Endothelial cell of umbilical vein (primary cell): ENCODE measurements around the gene ADIPOR2. TPM values are rescaled to one million over a fixed set of nuclear protein-coding genes. Genes with fewer than 3 reads are reported as not detected.

ENCODE experiments used
- BruUV-seq: library from RNA; stranded (reverse); fragments of 400-500 nt; replicated peaks from 2 replicates; lab custom pipeline; 2021; lab: Mats Ljungman, UMichigan
- CTCF ChIA-PET: fragments of 300-600, 350-600 bp; sonication (Branson Sonifier 250); formaldehyde crosslinking; loops from one replicate; lab custom pipeline; 2021; ENCODE audit warnings: antibody characterized with exemption, inconsistent platforms; lab: Charles Lee
- POLR2A ChIA-PET: fragments of 300-600, 350-600 bp; sonication (Branson Sonifier 250); formaldehyde crosslinking; loops from one replicate; lab custom pipeline; 2021; ENCODE audit warnings: antibody characterized with exemption, inconsistent platforms; lab: Charles Lee
- DNase-seq: peaks from one replicate; pipeline ENCODE4 v3.0.0-alpha.2; 2011; ENCODE audit warnings: low read depth, low spot score
- FAIRE-seq: peaks from 2 replicates; lab custom pipeline; 2011; peaks lifted over from hg19 to GRCh38; lab: Jason Lieb, UNC
- H2AFZ ChIP-seq: 2 replicates; pipeline ENCODE4 v1.6.0; 2012; ENCODE audit warnings: low read depth, low read length, control low read depth, inconsistent platforms
- H3K27ac ChIP-seq: 2 replicates; pipeline ENCODE4 v1.5.1; 2011; ENCODE audit warnings: low read depth, mild to moderate bottlenecking, control low read depth, low read length, moderate library complexity; ENCODE audit not compliant: insufficient read depth
- H3K27me3 ChIP-seq, 2 experiments: 2 replicates each; pipeline versions ENCODE4 v1.6.0 to v1.6.1; 2011; ENCODE audit warnings: low read length in 2 of 2, mixed read lengths in 1 of 2; ENCODE audit not compliant: control insufficient read depth in 2 of 2, insufficient read depth in 2 of 2
- H3K36me3 ChIP-seq, 2 experiments: 2 replicates in 1 of 2; 3 replicates in 1 of 2; pipeline ENCODE4 v1.5.1; 2011; ENCODE audit warnings: low read length in 2 of 2, mild to moderate bottlenecking in 1 of 2, moderate library complexity in 1 of 2; ENCODE audit not compliant: control insufficient read depth in 2 of 2, insufficient read depth in 2 of 2; ENCODE audit errors: extremely low read depth in 1 of 2
- H3K4me1 ChIP-seq: 3 replicates; pipeline ENCODE4 v1.5.1; 2011; ENCODE audit warnings: mild to moderate bottlenecking, low read length; ENCODE audit not compliant: control insufficient read depth, insufficient read depth; ENCODE audit errors: extremely low read depth
- H3K4me2 ChIP-seq: 2 replicates; pipeline ENCODE4 v1.6.1; 2011; ENCODE audit warnings: low read length, control low read depth, mixed read lengths; ENCODE audit not compliant: insufficient read depth
- H3K4me3 ChIP-seq, 3 experiments: fragments of 200-600 bp in 1 of 3; sonication (generic), shearing (Covaris generic) in 1 of 3; replicated peaks in 1 of 3; 2 replicates each; pipeline ENCODE4 v1.5.1; 2011 to 2016; ENCODE audit warnings: control low read depth in 3 of 3, low read length in 3 of 3, mild to moderate bottlenecking in 2 of 3, inconsistent platforms in 1 of 3, low read depth in 1 of 3, moderate library complexity in 1 of 3; ENCODE audit not compliant: insufficient read depth in 1 of 3
- H3K79me2 ChIP-seq: 2 replicates; pipeline ENCODE4 v1.6.0; 2012; ENCODE audit warnings: low read length, inconsistent platforms; ENCODE audit not compliant: control insufficient read depth, insufficient read depth
- H3K9ac ChIP-seq: replicated peaks from 2 replicates; pipeline ENCODE3; 2011; ENCODE audit warnings: low read length, control low read depth; ENCODE audit not compliant: insufficient read depth; ENCODE audit errors: extremely low read depth
- H3K9me1 ChIP-seq: replicated peaks from 3 replicates; pipeline ENCODE4 v1.6.0; 2011; ENCODE audit warnings: mild to moderate bottlenecking, low read length; ENCODE audit not compliant: control insufficient read depth, insufficient read depth; ENCODE audit errors: extremely low read depth
- H3K9me3 ChIP-seq: replicated peaks from 2 replicates; pipeline ENCODE4 v1.5.1; 2012; ENCODE audit warnings: low read length, inconsistent platforms; ENCODE audit not compliant: control insufficient read depth, insufficient read depth
- H4K20me1 ChIP-seq: replicated peaks from 2 replicates; pipeline ENCODE3; 2011; ENCODE audit warnings: mild to moderate bottlenecking, low read length; ENCODE audit not compliant: control insufficient read depth, insufficient read depth; ENCODE audit errors: extremely low read depth
- EZH2 ChIP-seq: IDR thresholded peaks from 2 replicates; pipeline ENCODE4 v1.6.1; 2012; ENCODE audit warnings: borderline replicate concordance, low read depth, mild to moderate bottlenecking, moderate library complexity, low read length, inconsistent platforms; ENCODE audit not compliant: severe bottlenecking
- FOS ChIP-seq: IDR thresholded peaks from 2 replicates; pipeline ENCODE4 v1.6.1; 2011; ENCODE audit warnings: mild to moderate bottlenecking, low read length, moderate library complexity, borderline replicate concordance; ENCODE audit not compliant: insufficient read depth
- GATA2 ChIP-seq: IDR thresholded peaks from 2 replicates; pipeline ENCODE4 v1.7.0; 2011; ENCODE audit warnings: low read depth, mild to moderate bottlenecking, moderate library complexity, mixed read lengths, low read length; ENCODE audit not compliant: insufficient read length, insufficient read depth
- POLR2A ChIP-seq: IDR thresholded peaks from 2 replicates; pipeline ENCODE4 v1.6.1; 2012; ENCODE audit warnings: low read depth, mild to moderate bottlenecking, control low read depth, low read length
- dilution Hi-C: fragments of 300-500 bp; cut with MboI; formaldehyde crosslinking; loops from one replicate; pipeline ENCODE4 v1.15.0; 2019; ENCODE audit warnings: low sequenced_read_pairs; ENCODE audit not compliant: extremely low pct_ligation_motif_present
- intact Hi-C: fragments of 100-400 bp; cut with micrococcal nuclease; formaldehyde crosslinking; loops from one replicate; pipeline ENCODE4 v1.10.0; 2022
- polyA plus RNA-seq, 4 experiments: library from polyadenylated mRNA; depleted of rRNA in 3 of 4; stranded (reverse) in 3 of 4; unstranded in 1 of 4; fragments of >200 nt; gene quantifications; 2 replicates each; pipeline versions ENCODE4 v1.2.1 to v1.2.3, GENCODE V29; 2011 to 2012; ENCODE audit warnings: missing spikeins in 1 of 4
- total RNA-seq: library from RNA; stranded (reverse); gene quantifications from 2 replicates; pipeline ENCODE4 v1.2.3, GENCODE V29; 2021
- TF ChIP-seq, protein P1 (sequence below), 2 donors: IDR thresholded peaks; 1 replicate in 1 of 2; 2 replicates in 1 of 2; pipeline ENCODE4 v1.5.1; 2011; ENCODE audit warnings: low read length in 2 of 2, mild to moderate bottlenecking in 2 of 2, moderate library complexity in 2 of 2, control low read depth in 1 of 2, inconsistent platforms in 1 of 2, low read depth in 1 of 2; ENCODE audit not compliant: insufficient read depth in 1 of 2; ENCODE audit errors: extremely low read depth in 1 of 2
- TF ChIP-seq, protein P2 (sequence below): IDR thresholded peaks from 2 replicates; pipeline ENCODE4 v1.6.1; 2011; ENCODE audit not compliant: insufficient read depth, insufficient read length

ADIPOR2 gene
- total and polyA plus RNA-seq, 2 donors (not counting 3 experiments of a cell fraction or from before 2014, with no cell fraction given), result 22.5 to 57.3 TPM

DNA sequence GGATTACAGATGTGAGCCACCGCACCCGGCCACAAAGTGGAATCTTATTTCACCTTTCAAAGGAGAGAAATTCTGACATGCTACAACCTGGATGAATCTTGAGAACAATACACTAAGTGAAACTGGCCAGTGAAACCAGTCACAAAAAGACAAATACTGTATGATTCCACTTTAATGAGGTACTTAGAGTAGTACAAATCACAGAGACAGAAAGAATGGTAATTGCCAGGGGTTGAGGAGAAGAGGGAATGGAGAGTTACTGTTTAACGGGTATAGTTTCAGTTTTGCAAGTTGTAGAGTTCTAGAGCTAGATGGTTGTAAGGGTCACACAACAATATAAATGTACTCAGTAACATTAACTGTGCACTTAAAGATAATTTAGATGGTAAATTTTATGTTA, 33.4 kb downstream of the ADIPOR2 start:
- no peaks in the 10 kb centered on the region for H4K20me1 ChIP-seq
- no peak for FAIRE-seq
- no peak for DNase-seq
- no peaks in the 10 kb centered on the region for H3K9me3 ChIP-seq
- H3K36me3 ChIP-seq, result no peaks in the 10 kb centered on the region
- intact Hi-C loops (no loop called here), dilution Hi-C loops (no loop called here)
- no peak overlapping the region for H3K4me2 ChIP-seq
- H2AFZ ChIP-seq, result no peak overlapping the region
- peaks cover 55% of the 10 kb centered on the region for H3K79me2 ChIP-seq
- POLR2A ChIA-PET, result no interaction called here
- H3K4me3 ChIP-seq, result no peak overlapping the region
- TF ChIP-seq POLR2A (no peak), FOS (no peak), EZH2 (no peak), GATA2 (no peak)
- TF ChIP-seq, protein P1, sequence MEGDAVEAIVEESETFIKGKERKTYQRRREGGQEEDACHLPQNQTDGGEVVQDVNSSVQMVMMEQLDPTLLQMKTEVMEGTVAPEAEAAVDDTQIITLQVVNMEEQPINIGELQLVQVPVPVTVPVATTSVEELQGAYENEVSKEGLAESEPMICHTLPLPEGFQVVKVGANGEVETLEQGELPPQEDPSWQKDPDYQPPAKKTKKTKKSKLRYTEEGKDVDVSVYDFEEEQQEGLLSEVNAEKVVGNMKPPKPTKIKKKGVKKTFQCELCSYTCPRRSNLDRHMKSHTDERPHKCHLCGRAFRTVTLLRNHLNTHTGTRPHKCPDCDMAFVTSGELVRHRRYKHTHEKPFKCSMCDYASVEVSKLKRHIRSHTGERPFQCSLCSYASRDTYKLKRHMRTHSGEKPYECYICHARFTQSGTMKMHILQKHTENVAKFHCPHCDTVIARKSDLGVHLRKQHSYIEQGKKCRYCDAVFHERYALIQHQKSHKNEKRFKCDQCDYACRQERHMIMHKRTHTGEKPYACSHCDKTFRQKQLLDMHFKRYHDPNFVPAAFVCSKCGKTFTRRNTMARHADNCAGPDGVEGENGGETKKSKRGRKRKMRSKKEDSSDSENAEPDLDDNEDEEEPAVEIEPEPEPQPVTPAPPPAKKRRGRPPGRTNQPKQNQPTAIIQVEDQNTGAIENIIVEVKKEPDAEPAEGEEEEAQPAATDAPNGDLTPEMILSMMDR (IDR thresholded peaks at IDR 0.05; ENCODE audit: extremely low read depth in 1 of 2, insufficient read depth in 1 of 2, low read depth in 1 of 2, low read length in 2 of 2), result no peak
- TF ChIP-seq, protein P2, sequence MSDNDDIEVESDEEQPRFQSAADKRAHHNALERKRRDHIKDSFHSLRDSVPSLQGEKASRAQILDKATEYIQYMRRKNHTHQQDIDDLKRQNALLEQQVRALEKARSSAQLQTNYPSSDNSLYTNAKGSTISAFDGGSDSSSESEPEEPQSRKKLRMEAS, result no peak
- H3K9ac ChIP-seq, result no peak overlapping the region
- no peaks in the 10 kb centered on the region for H3K9me1 ChIP-seq
- no peaks in the 10 kb centered on the region for H3K4me1 ChIP-seq
- no TSS peak for BruUV-seq
- no peaks in the 10 kb centered on the region for H3K27me3 ChIP-seq
- CTCF ChIA-PET, result no interaction called here
- no peak overlapping the region for H3K27ac ChIP-seq
